ENCODE data around the gene ASAH2B. TPM values are rescaled to one million over a fixed set of nuclear protein-coding genes. Genes with fewer than 3 reads are reported as not detected.
"Not testable (repeated sequence)": the region's sequence is repeated elsewhere in the genome, so short reads cannot be mapped to it uniquely, and the experiment has no call there.

The ASAH2B gene
- total RNA-seq, 1 donor from 2014 or later: 4.5 TPM

DNA sequence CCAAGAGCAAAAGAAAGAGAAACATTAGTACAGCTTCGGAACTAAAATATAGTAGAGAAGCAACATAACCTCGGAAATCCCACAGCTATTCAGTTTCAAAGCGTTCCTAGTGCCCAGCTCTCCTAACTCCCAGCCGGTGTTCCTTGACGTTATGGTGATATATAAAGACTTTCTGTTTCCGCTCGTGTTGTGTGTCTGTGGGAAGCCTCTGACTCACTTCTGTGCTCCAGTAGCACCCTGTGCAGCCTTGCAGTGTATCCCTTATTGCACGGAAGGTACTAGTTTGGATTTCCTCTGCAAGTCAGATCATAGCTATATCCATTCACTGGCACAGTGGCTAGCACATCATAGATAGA is 535 bp downstream of the ASAH2B start:
- Histone ChIP-seq H3K4me3 (ENCODE audit: low read depth, low read length) (peak overlapping the region; percentile 87), H3K27me3 (ENCODE audit: control insufficient read depth, insufficient read depth, low read length) (no peaks in the 10 kb centered on the region), H3K36me3 (ENCODE audit: control insufficient read depth, insufficient read depth, low read length) (no peaks in the 10 kb centered on the region)
- DNase-seq (ENCODE audit: low read depth): peak; percentile 69
- FAIRE-seq: no peak
- TF ChIP-seq CTCF (IDR thresholded peaks at IDR 0.05; ENCODE audit: insufficient read depth, low read length, severe bottlenecking): no peak

DNA sequence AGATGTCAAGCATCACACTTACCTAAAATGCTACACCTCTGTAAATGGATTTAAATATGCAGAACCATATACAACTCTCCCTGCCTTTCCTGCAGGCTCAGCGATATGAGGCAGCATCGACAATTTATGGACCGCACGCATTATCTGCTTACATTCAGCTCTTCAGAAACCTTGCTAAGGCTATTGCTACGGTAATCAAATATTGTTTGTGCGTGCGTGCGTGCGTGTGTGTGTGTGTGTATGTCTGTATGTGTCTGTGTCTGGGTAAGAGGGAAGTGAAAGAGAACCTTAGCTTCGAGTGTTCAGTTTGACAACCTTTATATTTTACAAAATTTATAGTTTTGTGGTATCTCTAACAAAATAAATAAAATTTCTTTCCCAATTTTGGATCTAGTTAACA is 3.1 kb downstream of the ASAH2B start:
- not testable (repeated sequence) for H3K4me3 ChIP-seq (ENCODE audit: low read depth, low read length); H3K36me3 ChIP-seq (ENCODE audit: control insufficient read depth, insufficient read depth, low read length); FAIRE-seq; H3K27me3 ChIP-seq (ENCODE audit: control insufficient read depth, insufficient read depth, low read length); DNase-seq (ENCODE audit: low read depth)

GRCh38 chr10:50766774-50767513 is 27.2 kb downstream of the ASAH2B start:
- not testable (repeated sequence) for DNase-seq (ENCODE audit: low read depth); H3K36me3 ChIP-seq (ENCODE audit: control insufficient read depth, insufficient read depth, low read length); H3K4me3 ChIP-seq (ENCODE audit: low read depth, low read length); FAIRE-seq; H3K27me3 ChIP-seq (ENCODE audit: control insufficient read depth, insufficient read depth, low read length)

DNA sequence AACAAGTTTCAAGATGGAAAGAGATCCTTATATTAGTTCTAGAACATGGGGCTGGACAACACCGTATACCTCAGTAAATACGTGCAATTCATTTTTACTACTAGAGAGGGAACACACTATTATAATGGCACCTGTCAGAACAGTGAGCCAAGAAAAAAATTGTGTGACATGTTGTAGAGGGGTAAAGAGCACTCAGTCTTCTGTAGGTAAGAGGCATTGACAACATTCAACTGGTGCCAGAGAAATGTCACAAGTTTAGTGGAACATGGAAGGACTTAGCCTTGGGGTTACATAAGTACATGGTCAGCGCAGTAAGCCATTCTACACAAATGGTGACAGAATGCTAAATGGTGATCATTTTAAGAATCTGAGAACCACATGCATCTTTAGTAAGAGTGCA is 32.3 kb downstream of the ASAH2B start:
- FAIRE-seq; H3K27me3 ChIP-seq (ENCODE audit: control insufficient read depth, insufficient read depth, low read length); H3K36me3 ChIP-seq (ENCODE audit: control insufficient read depth, insufficient read depth, low read length); H3K4me3 ChIP-seq (ENCODE audit: low read depth, low read length); DNase-seq (ENCODE audit: low read depth): not testable (repeated sequence)

- not testable (repeated sequence) for H3K27me3 ChIP-seq (ENCODE audit: control insufficient read depth, insufficient read depth, low read length); FAIRE-seq; DNase-seq (ENCODE audit: low read depth); H3K4me3 ChIP-seq (ENCODE audit: low read depth, low read length); H3K36me3 ChIP-seq (ENCODE audit: control insufficient read depth, insufficient read depth, low read length)
Observed at GRCh38 chr10:50774868-50775267, 35.1 kb downstream of the ASAH2B start.

GRCh38 chr10:50780036-50780435 is 40.3 kb downstream of the ASAH2B start:
- not testable (repeated sequence) for H3K27me3 ChIP-seq (ENCODE audit: control insufficient read depth, insufficient read depth, low read length); H3K36me3 ChIP-seq (ENCODE audit: control insufficient read depth, insufficient read depth, low read length); H3K4me3 ChIP-seq (ENCODE audit: low read depth, low read length); FAIRE-seq
- peak; percentile 70 for DNase-seq (ENCODE audit: low read depth)

GRCh38 chr10:50782017-50782416 is 42.3 kb downstream of the ASAH2B start:
- FAIRE-seq; H3K36me3 ChIP-seq (ENCODE audit: control insufficient read depth, insufficient read depth, low read length); H3K27me3 ChIP-seq (ENCODE audit: control insufficient read depth, insufficient read depth, low read length); H3K4me3 ChIP-seq (ENCODE audit: low read depth, low read length); DNase-seq (ENCODE audit: low read depth): not testable (repeated sequence)

DNA sequence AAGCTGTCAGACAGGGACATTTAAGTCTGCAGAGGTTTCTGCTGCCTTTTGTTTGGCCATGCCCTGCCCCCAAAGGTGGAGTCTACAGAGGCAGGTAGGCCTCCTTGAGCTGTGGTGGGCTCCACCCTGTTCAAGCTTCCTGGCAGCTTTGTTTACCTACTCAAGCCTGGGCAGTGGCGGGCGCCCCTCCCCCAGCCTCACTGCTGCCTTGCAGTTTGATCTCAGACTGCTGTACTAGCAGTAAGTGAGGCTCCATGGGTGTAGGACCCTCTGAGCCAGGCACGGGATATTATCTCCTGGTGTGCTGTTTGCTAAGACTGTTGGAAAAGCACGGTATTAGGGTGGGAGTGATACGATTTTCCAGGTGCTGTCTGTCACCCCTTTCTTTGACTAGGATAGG is 48.2 kb downstream of the ASAH2B start:
- not testable (repeated sequence) for H3K4me3 ChIP-seq (ENCODE audit: low read depth, low read length); H3K36me3 ChIP-seq (ENCODE audit: control insufficient read depth, insufficient read depth, low read length); DNase-seq (ENCODE audit: low read depth); H3K27me3 ChIP-seq (ENCODE audit: control insufficient read depth, insufficient read depth, low read length); FAIRE-seq

DNA sequence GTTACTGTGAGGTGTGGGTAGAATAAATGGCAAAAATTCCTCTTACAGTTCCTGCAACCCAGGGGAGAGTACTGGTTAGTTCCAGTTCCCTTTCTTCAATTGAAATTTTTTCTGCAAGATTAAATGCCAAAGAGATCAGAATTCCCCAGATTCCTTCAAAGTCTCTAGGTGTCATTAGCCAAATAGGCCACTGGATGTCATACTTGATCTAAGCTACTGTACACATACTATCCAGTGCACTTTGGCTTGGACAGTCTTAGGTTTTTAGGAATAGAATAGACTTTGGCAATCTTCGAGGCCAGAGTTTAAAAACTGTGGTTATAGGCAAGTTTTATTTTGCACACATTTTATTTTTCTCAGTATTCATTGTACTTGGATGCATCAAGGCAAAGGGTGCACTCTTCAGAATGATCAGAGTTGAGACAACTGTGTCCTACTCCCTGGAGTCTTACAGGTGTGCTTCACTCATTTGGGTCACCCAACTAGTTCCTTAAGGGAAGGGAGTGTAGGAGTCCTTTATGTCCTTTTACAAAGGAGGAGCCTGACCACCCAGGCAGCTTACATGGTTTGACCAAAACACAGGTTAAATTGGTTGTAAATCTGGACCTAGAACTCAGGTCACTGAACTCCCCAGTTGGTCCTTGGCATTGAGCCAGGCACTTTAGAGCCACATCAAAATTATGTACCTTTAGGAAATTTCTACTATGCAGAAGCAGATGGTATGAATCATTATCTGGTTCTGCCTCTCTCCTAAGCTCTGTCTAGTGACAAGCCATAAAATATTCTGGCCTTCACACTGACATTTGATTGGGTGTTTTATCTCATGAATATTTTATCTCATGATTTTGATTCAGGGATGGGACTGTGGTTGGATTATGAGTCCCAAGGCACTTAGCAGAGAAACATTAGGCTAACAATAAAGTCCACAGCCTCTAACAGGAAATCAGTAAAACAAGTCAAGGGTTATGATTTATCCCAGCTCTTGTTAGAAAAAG is 49.5 kb downstream of the ASAH2B start:
- no peak overlapping the region for H3K4me3 ChIP-seq (ENCODE audit: low read depth, low read length)
- DNase-seq (ENCODE audit: low read depth) (peak; percentile 39), FAIRE-seq (no peak)
- no peaks in the 10 kb centered on the region for H3K27me3 ChIP-seq (ENCODE audit: control insufficient read depth, insufficient read depth, low read length)
- TF ChIP-seq CTCF (IDR thresholded peaks at IDR 0.05; ENCODE audit: insufficient read depth, low read length, severe bottlenecking): peak; percentile 39
- H3K36me3 ChIP-seq (ENCODE audit: control insufficient read depth, insufficient read depth, low read length): no peaks in the 10 kb centered on the region

Measured in bronchial epithelial cell (primary cell).